ENCODE measurements around the gene ESRRA. TPM values are rescaled to one million over a fixed set of nuclear protein-coding genes. Genes with fewer than 3 reads are reported as not detected.
A peak's percentile ranks its signal among the peaks of the same experiment; 100 is the strongest.

The ESRRA gene
- total and polyA plus RNA-seq, 2 of the 13 experiments (the other 11 are each of a cell fraction or from before 2014, with no cell fraction given) = 18.1 to 36.3 TPM

DNA sequence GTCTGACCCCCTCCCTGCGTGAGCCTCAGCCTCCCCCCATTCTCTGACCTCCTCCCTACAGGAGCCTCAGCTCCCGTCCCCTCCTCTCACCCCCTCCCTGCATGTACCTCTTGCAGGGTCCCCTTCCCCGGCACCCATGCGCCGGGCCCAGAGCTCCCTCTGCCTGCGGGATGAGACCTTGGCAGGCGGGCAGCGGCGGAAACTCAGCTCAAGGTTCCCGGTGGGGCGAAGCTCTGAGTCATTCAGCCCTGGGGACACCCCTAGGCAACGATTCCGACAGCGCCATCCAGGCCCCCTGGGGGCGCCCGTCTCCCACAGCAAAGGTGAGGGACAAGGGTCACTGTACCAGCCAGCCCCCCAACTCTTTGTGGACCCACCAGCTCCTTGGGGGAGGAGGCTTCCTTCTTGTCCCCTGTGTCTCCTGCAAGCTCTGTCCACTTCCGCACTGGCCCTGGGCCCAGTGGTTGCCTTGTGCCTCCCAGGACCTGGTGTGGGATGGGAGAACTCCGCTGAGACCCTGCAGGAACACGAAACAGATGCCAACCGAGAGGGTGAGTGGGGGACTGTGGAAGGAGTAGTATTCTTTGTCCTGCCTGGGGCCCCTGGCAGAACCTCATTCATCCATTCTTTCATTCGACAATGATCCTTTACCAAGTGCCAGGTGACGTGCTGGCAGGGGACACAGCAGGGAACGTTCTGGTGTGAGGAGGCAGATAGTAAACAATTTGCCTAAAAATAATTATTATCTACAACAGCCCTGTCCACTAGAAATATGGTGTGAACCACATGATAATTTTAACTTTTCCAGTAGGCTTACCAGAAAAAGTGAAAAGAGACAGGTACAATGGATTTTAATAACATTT lies 50.0 kb downstream of the ESRRA start (continued):
- TF ChIP-seq, protein P1, sequence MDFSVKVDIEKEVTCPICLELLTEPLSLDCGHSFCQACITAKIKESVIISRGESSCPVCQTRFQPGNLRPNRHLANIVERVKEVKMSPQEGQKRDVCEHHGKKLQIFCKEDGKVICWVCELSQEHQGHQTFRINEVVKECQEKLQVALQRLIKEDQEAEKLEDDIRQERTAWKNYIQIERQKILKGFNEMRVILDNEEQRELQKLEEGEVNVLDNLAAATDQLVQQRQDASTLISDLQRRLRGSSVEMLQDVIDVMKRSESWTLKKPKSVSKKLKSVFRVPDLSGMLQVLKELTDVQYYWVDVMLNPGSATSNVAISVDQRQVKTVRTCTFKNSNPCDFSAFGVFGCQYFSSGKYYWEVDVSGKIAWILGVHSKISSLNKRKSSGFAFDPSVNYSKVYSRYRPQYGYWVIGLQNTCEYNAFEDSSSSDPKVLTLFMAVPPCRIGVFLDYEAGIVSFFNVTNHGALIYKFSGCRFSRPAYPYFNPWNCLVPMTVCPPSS (IDR thresholded peaks at IDR 0.05) = no peak
- TF ChIP-seq ZSCAN9 (CRISPR knock-in tag; IDR thresholded peaks at IDR 0.05; ENCODE audit: borderline replicate concordance) (0 out of 2 replicates have a peak, but pooled peaks have one; percentile 27), ZNF180 (CRISPR knock-in tag; IDR thresholded peaks at IDR 0.05; ENCODE audit: borderline replicate concordance, low read depth) (no peak), GFI1 (CRISPR knock-in tag; IDR thresholded peaks at IDR 0.05; ENCODE audit: borderline replicate concordance) (0 out of 2 replicates have a peak, but pooled peaks have one; percentile 43), XRCC5 (optimal IDR thresholded peaks at IDR 0.05; ENCODE audit: low read length) (peak; percentile 95), ZNF24 (IDR thresholded peaks at IDR 0.05) (no peak), SMYD3 (CRISPR knock-in tag; IDR thresholded peaks at IDR 0.05) (no peak), MBNL3 (CRISPR knock-in tag; conservative IDR thresholded peaks at IDR 0.05) (no peak), AKAP8 (CRISPR knock-in tag; IDR thresholded peaks at IDR 0.05) (no peak), MEIS2 (CRISPR knock-in tag; IDR thresholded peaks at IDR 0.05) (no peak)
- TF ChIP-seq, protein P2, sequence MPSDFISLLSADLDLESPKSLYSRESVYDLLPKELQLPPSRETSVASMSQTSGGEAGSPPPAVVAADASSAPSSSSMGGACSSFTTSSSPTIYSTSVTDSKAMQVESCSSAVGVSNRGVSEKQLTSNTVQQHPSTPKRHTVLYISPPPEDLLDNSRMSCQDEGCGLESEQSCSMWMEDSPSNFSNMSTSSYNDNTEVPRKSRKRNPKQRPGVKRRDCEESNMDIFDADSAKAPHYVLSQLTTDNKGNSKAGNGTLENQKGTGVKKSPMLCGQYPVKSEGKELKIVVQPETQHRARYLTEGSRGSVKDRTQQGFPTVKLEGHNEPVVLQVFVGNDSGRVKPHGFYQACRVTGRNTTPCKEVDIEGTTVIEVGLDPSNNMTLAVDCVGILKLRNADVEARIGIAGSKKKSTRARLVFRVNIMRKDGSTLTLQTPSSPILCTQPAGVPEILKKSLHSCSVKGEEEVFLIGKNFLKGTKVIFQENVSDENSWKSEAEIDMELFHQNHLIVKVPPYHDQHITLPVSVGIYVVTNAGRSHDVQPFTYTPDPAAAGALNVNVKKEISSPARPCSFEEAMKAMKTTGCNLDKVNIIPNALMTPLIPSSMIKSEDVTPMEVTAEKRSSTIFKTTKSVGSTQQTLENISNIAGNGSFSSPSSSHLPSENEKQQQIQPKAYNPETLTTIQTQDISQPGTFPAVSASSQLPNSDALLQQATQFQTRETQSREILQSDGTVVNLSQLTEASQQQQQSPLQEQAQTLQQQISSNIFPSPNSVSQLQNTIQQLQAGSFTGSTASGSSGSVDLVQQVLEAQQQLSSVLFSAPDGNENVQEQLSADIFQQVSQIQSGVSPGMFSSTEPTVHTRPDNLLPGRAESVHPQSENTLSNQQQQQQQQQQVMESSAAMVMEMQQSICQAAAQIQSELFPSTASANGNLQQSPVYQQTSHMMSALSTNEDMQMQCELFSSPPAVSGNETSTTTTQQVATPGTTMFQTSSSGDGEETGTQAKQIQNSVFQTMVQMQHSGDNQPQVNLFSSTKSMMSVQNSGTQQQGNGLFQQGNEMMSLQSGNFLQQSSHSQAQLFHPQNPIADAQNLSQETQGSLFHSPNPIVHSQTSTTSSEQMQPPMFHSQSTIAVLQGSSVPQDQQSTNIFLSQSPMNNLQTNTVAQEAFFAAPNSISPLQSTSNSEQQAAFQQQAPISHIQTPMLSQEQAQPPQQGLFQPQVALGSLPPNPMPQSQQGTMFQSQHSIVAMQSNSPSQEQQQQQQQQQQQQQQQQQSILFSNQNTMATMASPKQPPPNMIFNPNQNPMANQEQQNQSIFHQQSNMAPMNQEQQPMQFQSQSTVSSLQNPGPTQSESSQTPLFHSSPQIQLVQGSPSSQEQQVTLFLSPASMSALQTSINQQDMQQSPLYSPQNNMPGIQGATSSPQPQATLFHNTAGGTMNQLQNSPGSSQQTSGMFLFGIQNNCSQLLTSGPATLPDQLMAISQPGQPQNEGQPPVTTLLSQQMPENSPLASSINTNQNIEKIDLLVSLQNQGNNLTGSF (CRISPR knock-in tag; IDR thresholded peaks at IDR 0.05) = no peak
- TF ChIP-seq, protein P3, sequence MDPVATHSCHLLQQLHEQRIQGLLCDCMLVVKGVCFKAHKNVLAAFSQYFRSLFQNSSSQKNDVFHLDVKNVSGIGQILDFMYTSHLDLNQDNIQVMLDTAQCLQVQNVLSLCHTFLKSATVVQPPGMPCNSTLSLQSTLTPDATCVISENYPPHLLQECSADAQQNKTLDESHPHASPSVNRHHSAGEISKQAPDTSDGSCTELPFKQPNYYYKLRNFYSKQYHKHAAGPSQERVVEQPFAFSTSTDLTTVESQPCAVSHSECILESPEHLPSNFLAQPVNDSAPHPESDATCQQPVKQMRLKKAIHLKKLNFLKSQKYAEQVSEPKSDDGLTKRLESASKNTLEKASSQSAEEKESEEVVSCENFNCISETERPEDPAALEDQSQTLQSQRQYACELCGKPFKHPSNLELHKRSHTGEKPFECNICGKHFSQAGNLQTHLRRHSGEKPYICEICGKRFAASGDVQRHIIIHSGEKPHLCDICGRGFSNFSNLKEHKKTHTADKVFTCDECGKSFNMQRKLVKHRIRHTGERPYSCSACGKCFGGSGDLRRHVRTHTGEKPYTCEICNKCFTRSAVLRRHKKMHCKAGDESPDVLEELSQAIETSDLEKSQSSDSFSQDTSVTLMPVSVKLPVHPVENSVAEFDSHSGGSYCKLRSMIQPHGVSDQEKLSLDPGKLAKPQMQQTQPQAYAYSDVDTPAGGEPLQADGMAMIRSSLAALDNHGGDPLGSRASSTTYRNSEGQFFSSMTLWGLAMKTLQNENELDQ (CRISPR knock-in tag; IDR thresholded peaks at IDR 0.05; ENCODE audit: borderline replicate concordance) = no peak
- TF ChIP-seq, protein P4, sequence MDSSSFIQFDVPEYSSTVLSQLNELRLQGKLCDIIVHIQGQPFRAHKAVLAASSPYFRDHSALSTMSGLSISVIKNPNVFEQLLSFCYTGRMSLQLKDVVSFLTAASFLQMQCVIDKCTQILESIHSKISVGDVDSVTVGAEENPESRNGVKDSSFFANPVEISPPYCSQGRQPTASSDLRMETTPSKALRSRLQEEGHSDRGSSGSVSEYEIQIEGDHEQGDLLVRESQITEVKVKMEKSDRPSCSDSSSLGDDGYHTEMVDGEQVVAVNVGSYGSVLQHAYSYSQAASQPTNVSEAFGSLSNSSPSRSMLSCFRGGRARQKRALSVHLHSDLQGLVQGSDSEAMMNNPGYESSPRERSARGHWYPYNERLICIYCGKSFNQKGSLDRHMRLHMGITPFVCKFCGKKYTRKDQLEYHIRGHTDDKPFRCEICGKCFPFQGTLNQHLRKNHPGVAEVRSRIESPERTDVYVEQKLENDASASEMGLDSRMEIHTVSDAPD (CRISPR knock-in tag; IDR thresholded peaks at IDR 0.05) = no peak
- TF ChIP-seq, protein P5, sequence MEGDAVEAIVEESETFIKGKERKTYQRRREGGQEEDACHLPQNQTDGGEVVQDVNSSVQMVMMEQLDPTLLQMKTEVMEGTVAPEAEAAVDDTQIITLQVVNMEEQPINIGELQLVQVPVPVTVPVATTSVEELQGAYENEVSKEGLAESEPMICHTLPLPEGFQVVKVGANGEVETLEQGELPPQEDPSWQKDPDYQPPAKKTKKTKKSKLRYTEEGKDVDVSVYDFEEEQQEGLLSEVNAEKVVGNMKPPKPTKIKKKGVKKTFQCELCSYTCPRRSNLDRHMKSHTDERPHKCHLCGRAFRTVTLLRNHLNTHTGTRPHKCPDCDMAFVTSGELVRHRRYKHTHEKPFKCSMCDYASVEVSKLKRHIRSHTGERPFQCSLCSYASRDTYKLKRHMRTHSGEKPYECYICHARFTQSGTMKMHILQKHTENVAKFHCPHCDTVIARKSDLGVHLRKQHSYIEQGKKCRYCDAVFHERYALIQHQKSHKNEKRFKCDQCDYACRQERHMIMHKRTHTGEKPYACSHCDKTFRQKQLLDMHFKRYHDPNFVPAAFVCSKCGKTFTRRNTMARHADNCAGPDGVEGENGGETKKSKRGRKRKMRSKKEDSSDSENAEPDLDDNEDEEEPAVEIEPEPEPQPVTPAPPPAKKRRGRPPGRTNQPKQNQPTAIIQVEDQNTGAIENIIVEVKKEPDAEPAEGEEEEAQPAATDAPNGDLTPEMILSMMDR (CRISPR knock-in tag; IDR thresholded peaks at IDR 0.05) = peak; percentile 96
